ENCODE data around the gene SBK3. TPM values are rescaled to one million over a fixed set of nuclear protein-coding genes. Genes with fewer than 3 reads are reported as not detected.
"Not testable (repeated sequence)": the region's sequence is repeated elsewhere in the genome, so short reads cannot be mapped to it uniquely, and the experiment has no call there.

The SBK3 gene
- total RNA-seq, 1 donor from 2014 or later, result 3.6 TPM

GRCh38 chr19:55584871-55585270 is 39.5 kb upstream of the SBK3 start:
- DNase-seq (ENCODE audit: low spot score), result no peak
- Mint-ChIP-seq H3K9me3 (ENCODE audit: unreplicated experiment) (no peaks in the 10 kb centered on the region), H3K27ac (ENCODE audit: unreplicated experiment) (no peak overlapping the region), H3K4me1 (ENCODE audit: unreplicated experiment) (peaks cover 24% of the 10 kb centered on the region), H3K4me3 (ENCODE audit: unreplicated experiment) (no peak overlapping the region), H3K27me3 (ENCODE audit: unreplicated experiment) (peaks cover 13% of the 10 kb centered on the region), H3K36me3 (ENCODE audit: low read depth, unreplicated experiment) (peaks cover 6% of the 10 kb centered on the region)
- TF ChIP-seq, protein P1, sequence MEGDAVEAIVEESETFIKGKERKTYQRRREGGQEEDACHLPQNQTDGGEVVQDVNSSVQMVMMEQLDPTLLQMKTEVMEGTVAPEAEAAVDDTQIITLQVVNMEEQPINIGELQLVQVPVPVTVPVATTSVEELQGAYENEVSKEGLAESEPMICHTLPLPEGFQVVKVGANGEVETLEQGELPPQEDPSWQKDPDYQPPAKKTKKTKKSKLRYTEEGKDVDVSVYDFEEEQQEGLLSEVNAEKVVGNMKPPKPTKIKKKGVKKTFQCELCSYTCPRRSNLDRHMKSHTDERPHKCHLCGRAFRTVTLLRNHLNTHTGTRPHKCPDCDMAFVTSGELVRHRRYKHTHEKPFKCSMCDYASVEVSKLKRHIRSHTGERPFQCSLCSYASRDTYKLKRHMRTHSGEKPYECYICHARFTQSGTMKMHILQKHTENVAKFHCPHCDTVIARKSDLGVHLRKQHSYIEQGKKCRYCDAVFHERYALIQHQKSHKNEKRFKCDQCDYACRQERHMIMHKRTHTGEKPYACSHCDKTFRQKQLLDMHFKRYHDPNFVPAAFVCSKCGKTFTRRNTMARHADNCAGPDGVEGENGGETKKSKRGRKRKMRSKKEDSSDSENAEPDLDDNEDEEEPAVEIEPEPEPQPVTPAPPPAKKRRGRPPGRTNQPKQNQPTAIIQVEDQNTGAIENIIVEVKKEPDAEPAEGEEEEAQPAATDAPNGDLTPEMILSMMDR (IDR thresholded peaks at IDR 0.05; ENCODE audit: unreplicated experiment), result no peak

DNA sequence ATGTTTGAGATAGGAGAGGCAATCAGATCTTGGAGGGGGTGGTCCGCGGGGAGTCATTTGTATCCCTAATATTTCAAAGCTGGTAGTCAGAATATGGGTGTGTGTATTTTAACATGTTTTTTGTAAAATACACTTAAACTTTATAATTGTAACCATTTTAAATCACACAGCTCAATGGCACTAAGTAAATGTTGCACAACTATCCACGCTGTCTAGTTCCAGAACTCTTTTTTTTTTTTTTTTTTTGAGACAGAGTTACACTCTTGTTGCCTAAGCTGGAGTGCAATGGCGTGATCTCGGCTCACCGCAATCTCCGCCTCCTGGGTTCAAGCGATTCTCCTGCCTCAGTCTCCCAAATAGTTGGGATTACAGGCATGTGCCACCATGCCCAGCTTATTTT is 38.6 kb upstream of the SBK3 start:
- not testable (repeated sequence) for H3K27ac Mint-ChIP-seq (ENCODE audit: unreplicated experiment); H3K4me3 Mint-ChIP-seq (ENCODE audit: unreplicated experiment); H3K9me3 Mint-ChIP-seq (ENCODE audit: unreplicated experiment); DNase-seq (ENCODE audit: low spot score)
- Mint-ChIP-seq H3K36me3 (ENCODE audit: low read depth, unreplicated experiment) (peaks cover 10% of the 10 kb centered on the region), H3K27me3 (ENCODE audit: unreplicated experiment) (peaks cover 13% of the 10 kb centered on the region), H3K4me1 (ENCODE audit: unreplicated experiment) (peaks cover 29% of the 10 kb centered on the region)

- DNase-seq (ENCODE audit: low spot score); H3K27ac Mint-ChIP-seq (ENCODE audit: unreplicated experiment); H3K9me3 Mint-ChIP-seq (ENCODE audit: unreplicated experiment); H3K4me3 Mint-ChIP-seq (ENCODE audit: unreplicated experiment): not testable (repeated sequence)
- Mint-ChIP-seq H3K27me3 (ENCODE audit: unreplicated experiment) (peaks cover 10% of the 10 kb centered on the region), H3K4me1 (ENCODE audit: unreplicated experiment) (peaks cover 26% of the 10 kb centered on the region), H3K36me3 (ENCODE audit: low read depth, unreplicated experiment) (peaks cover 13% of the 10 kb centered on the region)
Measured at GRCh38 chr19:55582284-55582683, 36.9 kb upstream of the SBK3 start.

DNA sequence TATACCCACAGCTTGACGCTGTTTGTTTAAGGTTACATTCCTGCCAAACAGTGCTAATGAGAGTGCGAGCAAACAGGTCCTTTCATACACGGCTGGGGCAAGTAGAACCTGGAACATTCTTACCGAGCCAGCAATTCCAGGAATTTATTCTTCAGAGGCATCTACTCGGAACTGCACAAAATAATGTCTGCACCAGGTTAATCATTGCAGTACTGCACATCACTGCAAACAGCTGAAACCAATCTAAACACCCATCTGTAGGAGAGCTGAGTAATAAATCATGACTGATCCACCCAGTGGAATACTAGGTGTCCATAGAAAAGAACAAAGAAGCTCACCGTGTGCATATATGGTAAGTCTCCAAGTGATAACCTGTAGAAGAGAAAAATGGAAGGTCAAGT is 36.5 kb upstream of the SBK3 start:
- no peak overlapping the region for H3K27ac Mint-ChIP-seq (ENCODE audit: unreplicated experiment)
- peak overlapping the region; percentile 98 for H3K4me3 Mint-ChIP-seq (ENCODE audit: unreplicated experiment)

DNA sequence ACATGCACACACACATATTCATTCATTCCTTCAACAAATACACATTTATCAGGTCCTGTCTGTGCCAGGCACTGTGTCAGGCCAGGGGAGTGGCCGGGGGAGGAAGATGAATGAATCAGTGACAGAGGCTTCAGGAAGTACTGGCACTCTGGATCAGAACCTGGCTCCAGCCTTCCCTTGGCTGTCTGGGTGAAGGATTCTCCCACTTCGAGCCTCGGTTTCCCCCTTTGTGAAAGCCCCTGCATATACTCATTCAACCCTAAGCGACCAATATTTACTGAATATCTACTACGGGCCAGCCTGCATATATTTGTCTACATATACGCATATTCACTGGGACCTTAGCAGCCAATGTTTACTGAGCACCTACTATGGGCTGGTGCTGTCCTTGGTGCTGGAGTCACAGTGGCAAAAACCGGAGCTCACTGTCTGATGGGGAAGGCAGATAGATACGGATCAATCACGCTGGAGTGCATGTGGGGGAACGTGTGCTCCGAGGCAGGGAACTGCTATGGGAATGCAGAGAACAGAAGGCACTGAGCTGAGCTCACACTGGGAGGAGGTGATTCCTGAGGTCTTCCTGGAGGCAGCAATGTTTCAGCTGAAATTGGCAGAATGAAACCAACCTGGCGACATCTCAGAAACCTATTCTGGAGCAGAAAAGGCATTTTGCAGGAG is 35.9 kb upstream of the SBK3 start:
- Mint-ChIP-seq H3K27ac (ENCODE audit: unreplicated experiment) (peak overlapping the region; percentile 76), H3K9me3 (ENCODE audit: unreplicated experiment) (no peaks in the 10 kb centered on the region), H3K4me3 (ENCODE audit: unreplicated experiment) (peak overlapping the region; percentile 98), H3K36me3 (ENCODE audit: low read depth, unreplicated experiment) (peaks cover 22% of the 10 kb centered on the region), H3K4me1 (ENCODE audit: unreplicated experiment) (peaks cover 25% of the 10 kb centered on the region), H3K27me3 (ENCODE audit: unreplicated experiment) (peaks cover 13% of the 10 kb centered on the region)
- no peak for DNase-seq (ENCODE audit: low spot score)
- TF ChIP-seq, protein P1 (IDR thresholded peaks at IDR 0.05; ENCODE audit: unreplicated experiment), result no peak

More for the DNA sequence above, 36.5 kb upstream of the SBK3 start:
- DNase-seq (ENCODE audit: low spot score), result no peak
- no peaks in the 10 kb centered on the region for H3K9me3 Mint-ChIP-seq (ENCODE audit: unreplicated experiment)
- H3K36me3 Mint-ChIP-seq (ENCODE audit: low read depth, unreplicated experiment), result peaks cover 18% of the 10 kb centered on the region
- H3K4me1 Mint-ChIP-seq (ENCODE audit: unreplicated experiment), result peaks cover 23% of the 10 kb centered on the region
- peaks cover 12% of the 10 kb centered on the region for H3K27me3 Mint-ChIP-seq (ENCODE audit: unreplicated experiment)
- TF ChIP-seq, protein P1 (IDR thresholded peaks at IDR 0.05; ENCODE audit: unreplicated experiment), result no peak

GRCh38 chr19:55580628-55581144 is 35.3 kb upstream of the SBK3 start, which contains the start of gene ZNF579:
Gene ZNF579 (minus strand): TSS chr19:55580848. CDS start chr19:55579639, 1,209 bp downstream.
- peak; percentile 83 for DNase-seq (ENCODE audit: low spot score)
- no peaks in the 10 kb centered on the region for H3K9me3 Mint-ChIP-seq (ENCODE audit: unreplicated experiment)
- peaks cover 12% of the 10 kb centered on the region for H3K27me3 Mint-ChIP-seq (ENCODE audit: unreplicated experiment)
- peaks cover 28% of the 10 kb centered on the region for H3K4me1 Mint-ChIP-seq (ENCODE audit: unreplicated experiment)
- peak within 1 kb of the TSS; percentile 98 for H3K4me3 Mint-ChIP-seq (ENCODE audit: unreplicated experiment)
- H3K36me3 Mint-ChIP-seq (ENCODE audit: low read depth, unreplicated experiment), result peaks cover 27% of the 10 kb centered on the region
- H3K27ac Mint-ChIP-seq (ENCODE audit: unreplicated experiment), result peak within 1 kb of the TSS; percentile 89
- TF ChIP-seq, protein P1 (IDR thresholded peaks at IDR 0.05; ENCODE audit: unreplicated experiment), result no peak
